Stomach (tissue), 4 donors: ENCODE results near the gene SUSD6.

Experiments used
- EP300 ChIP-seq: sonication (generic); formaldehyde crosslinking; IDR thresholded peaks from one replicate; pipeline ENCODE4 v1.6.1; 2017; ENCODE audit warnings: antibody characterized with exemption
- POLR2A ChIP-seq, 4 donors: fragments of 450-650 bp; IDR thresholded peaks; one replicate each; pipeline ENCODE4 v1.6.1; 2016; ENCODE audit warnings: antibody characterized with exemption in 4 of 4, control low read depth in 2 of 4, mild to moderate bottlenecking in 1 of 4, moderate library complexity in 1 of 4
- POLR2AphosphoS5 ChIP-seq, 3 donors: sonication (generic); formaldehyde crosslinking; IDR thresholded peaks; one replicate each; pipeline ENCODE4 v1.6.1; 2016; ENCODE audit warnings: antibody characterized with exemption in 3 of 3
- TF ChIP-seq, protein P1 (sequence below), 7 experiments: fragments of 450-650 bp in 4 of 7; fragments of 200-600 bp in 3 of 7; sonication (generic) in 3 of 7; IDR thresholded peaks; one replicate each; pipeline ENCODE4 v1.5.1; 2016 to 2019; ENCODE audit warnings: antibody characterized with exemption in 7 of 7, control low read depth in 2 of 7, mild to moderate bottlenecking in 1 of 7

GRCh38 chr14:69572841-69573135 is 38.6 kb upstream of the SUSD6 start:
- TF ChIP-seq POLR2AphosphoS5 (IDR thresholded peaks at IDR 0.05) = no peak
- TF ChIP-seq, protein P1, sequence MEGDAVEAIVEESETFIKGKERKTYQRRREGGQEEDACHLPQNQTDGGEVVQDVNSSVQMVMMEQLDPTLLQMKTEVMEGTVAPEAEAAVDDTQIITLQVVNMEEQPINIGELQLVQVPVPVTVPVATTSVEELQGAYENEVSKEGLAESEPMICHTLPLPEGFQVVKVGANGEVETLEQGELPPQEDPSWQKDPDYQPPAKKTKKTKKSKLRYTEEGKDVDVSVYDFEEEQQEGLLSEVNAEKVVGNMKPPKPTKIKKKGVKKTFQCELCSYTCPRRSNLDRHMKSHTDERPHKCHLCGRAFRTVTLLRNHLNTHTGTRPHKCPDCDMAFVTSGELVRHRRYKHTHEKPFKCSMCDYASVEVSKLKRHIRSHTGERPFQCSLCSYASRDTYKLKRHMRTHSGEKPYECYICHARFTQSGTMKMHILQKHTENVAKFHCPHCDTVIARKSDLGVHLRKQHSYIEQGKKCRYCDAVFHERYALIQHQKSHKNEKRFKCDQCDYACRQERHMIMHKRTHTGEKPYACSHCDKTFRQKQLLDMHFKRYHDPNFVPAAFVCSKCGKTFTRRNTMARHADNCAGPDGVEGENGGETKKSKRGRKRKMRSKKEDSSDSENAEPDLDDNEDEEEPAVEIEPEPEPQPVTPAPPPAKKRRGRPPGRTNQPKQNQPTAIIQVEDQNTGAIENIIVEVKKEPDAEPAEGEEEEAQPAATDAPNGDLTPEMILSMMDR (IDR thresholded peaks at IDR 0.05) = no peak
- no peak for TF ChIP-seq POLR2A (IDR thresholded peaks at IDR 0.05)
- no peak for TF ChIP-seq EP300
